WERI-Rb-1 (cell line): Measurements from ENCODE around the gene CASD1.

Experiments used
- DNase-seq: peaks from one replicate; pipeline ENCODE4 v3.0.0-alpha.2; 2020
- H3K27ac ChIP-seq: fragments of 250-450 bp; sonication (Bioruptor Pico); 2 replicates; pipeline ENCODE4 v1.5.1; 2020; ENCODE audit warnings: mild to moderate bottlenecking, moderate library complexity
- H3K27me3 ChIP-seq: fragments of 250-450 bp; sonication (Bioruptor Pico); 2 replicates; pipeline ENCODE4 v1.5.1; 2021; ENCODE audit warnings: mild to moderate bottlenecking, low read depth, moderate library complexity; ENCODE audit not compliant: insufficient read depth, severe bottlenecking
- H3K36me3 ChIP-seq: fragments of 250-450 bp; sonication (Bioruptor Pico); 2 replicates; pipeline ENCODE4 v1.5.1; 2020; ENCODE audit warnings: mild to moderate bottlenecking, moderate library complexity
- H3K4me3 ChIP-seq: 2 replicates; pipeline ENCODE4 v1.5.1; 2011; ENCODE audit warnings: low read depth, mild to moderate bottlenecking, control low read depth, low read length
- H3K9me3 ChIP-seq: fragments of 250-450 bp; sonication (Bioruptor Pico); 2 replicates; pipeline ENCODE4 v1.5.1; 2021; ENCODE audit warnings: mild to moderate bottlenecking, moderate library complexity; ENCODE audit not compliant: severe bottlenecking
- CTCF ChIP-seq: IDR thresholded peaks from 2 replicates; pipeline ENCODE4 v1.5.1; 2011; ENCODE audit warnings: low read depth, mild to moderate bottlenecking, control low read depth, inconsistent platforms, low read length

CASD1 gene

DNA sequence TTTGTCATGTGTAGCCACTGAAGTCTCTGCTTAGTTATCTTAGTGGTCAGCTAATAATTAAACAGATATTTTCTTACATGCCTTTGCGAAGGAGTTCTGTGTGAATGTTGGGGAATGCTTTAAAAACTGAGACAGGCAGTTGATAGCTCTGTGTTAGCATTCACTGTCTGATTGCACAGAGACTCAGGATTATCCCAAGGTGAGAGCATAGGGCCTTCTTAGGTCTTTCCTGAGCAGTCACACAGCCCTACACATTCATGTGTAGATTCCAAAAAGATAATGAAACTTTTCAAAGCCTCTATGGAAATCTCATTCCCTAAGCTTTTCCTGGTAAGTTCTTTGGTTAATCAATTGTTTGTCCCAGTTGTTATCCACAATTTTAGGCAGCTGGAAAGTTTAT, 67.7 kb downstream of the CASD1 start:
- Histone ChIP-seq H3K9me3 (peaks cover 12% of the 10 kb centered on the region), H3K27ac (no peak overlapping the region), H3K27me3 (no peaks in the 10 kb centered on the region), H3K4me3 (no peak overlapping the region), H3K36me3 (no peaks in the 10 kb centered on the region; the same call in 1 of the 2 replicates)
- TF ChIP-seq CTCF = no peak
- DNase-seq = no peak

DNA sequence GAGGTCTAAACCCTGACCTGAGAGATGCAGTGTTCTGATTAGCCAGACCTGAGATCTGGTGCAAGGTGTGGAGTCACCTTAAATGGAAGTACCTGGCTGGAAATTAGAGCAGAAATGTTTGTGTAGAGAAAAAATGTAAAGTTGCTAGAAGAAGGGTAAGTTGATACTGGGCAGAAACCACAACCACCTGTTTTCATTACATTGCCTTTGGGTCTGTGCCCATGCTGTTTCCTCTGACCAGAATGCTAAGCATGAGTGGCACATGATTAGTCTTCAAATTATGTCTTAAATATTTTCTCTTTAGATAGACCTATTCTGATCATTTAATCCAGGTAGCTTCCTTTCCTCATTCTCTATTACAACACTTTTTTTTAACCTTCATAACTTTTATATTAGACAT, 69.0 kb downstream of the CASD1 start:
- no peak overlapping the region for H3K27ac ChIP-seq
- no peaks in the 10 kb centered on the region; the same call in 1 of the 2 replicates for H3K36me3 ChIP-seq
- H3K9me3 ChIP-seq = peaks cover 12% of the 10 kb centered on the region
- DNase-seq = no peak
- H3K27me3 ChIP-seq = no peaks in the 10 kb centered on the region
- no peak overlapping the region for H3K4me3 ChIP-seq
- no peak for TF ChIP-seq CTCF

- H3K4me3 ChIP-seq = no peak overlapping the region
These were observed 69.9 kb downstream of the CASD1 start for GRCh38 chr7:94579470-94579869.

GRCh38 chr7:94580601-94581000, 71.0 kb downstream of the CASD1 start:
- Histone ChIP-seq H3K4me3 (no peak overlapping the region), H3K27me3 (no peaks in the 10 kb centered on the region), H3K36me3 (peaks cover 7% of the 10 kb centered on the region; the same call in 1 of the 2 replicates), H3K9me3 (peaks cover 4% of the 10 kb centered on the region), H3K27ac (no peak overlapping the region)
- TF ChIP-seq CTCF = no peak
- no peak for DNase-seq

More at GRCh38 chr7:94579470-94579869, 69.9 kb downstream of the CASD1 start:
- no peak overlapping the region for H3K27ac ChIP-seq
- H3K27me3 ChIP-seq = no peaks in the 10 kb centered on the region
- no peak for DNase-seq
- peaks cover 4% of the 10 kb centered on the region; the same call in 1 of the 2 replicates for H3K36me3 ChIP-seq
- peaks cover 12% of the 10 kb centered on the region for H3K9me3 ChIP-seq
- TF ChIP-seq CTCF = no peak

DNA sequence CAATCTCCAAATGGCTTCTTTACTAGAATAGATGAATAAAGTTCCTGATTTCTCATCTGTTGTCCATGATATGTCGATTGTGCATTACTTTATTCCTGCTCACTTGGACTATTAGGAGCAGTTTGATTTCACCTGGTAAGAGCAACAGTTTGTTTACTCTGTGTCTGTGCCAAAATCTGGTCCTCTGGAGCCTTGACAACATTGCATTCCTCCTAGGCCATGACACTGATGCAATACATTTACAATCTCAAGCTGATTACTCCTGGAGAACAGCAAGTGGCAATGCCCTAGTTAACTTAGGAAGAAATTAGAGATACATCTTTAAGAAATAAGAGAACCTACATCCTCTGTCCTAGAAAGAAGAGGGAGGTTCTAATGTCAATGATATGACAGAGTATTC, 74.5 kb downstream of the CASD1 start:
- Histone ChIP-seq H3K27ac (no peak overlapping the region), H3K36me3 (peaks cover 10% of the 10 kb centered on the region), H3K4me3 (no peak overlapping the region), H3K9me3 (no peaks in the 10 kb centered on the region), H3K27me3 (no peaks in the 10 kb centered on the region)
- DNase-seq = no peak
- TF ChIP-seq CTCF = no peak

DNA sequence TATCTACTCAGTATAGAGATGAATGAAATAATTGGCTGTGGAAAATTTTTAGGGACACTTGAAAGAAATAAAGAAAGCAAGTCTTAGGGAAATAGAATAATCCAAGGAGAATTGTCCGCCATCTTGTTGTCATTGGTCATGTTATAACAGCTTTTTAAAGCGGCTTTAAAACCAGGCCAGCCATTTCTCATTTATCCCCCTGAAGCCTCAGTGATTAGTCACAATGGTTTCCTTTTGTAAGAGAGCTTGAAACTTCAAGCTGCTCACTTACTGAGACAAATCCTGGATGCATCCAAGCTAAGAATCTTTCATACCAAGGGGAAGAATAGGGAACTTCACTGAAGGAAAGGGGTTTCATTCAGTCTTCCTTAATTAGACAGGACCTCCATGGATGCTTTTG, 78.5 kb downstream of the CASD1 start:
- Histone ChIP-seq H3K4me3 (no peak overlapping the region), H3K27ac (no peak overlapping the region), H3K36me3 (peaks cover 15% of the 10 kb centered on the region), H3K27me3 (no peaks in the 10 kb centered on the region), H3K9me3 (no peaks in the 10 kb centered on the region)
- no peak for TF ChIP-seq CTCF
- no peak for DNase-seq
